ENCODE measurements around the gene STX1A. TPM values are rescaled to one million over a fixed set of nuclear protein-coding genes. Genes with fewer than 3 reads are reported as not detected.
"Not testable (repeated sequence)": the region's sequence is repeated elsewhere in the genome, so short reads cannot be mapped to it uniquely, and the experiment has no call there.

The STX1A gene
- total RNA-seq, 4 donors from 2014 or later, result 3.6 to 10.4 (median 4.8) TPM

DNA sequence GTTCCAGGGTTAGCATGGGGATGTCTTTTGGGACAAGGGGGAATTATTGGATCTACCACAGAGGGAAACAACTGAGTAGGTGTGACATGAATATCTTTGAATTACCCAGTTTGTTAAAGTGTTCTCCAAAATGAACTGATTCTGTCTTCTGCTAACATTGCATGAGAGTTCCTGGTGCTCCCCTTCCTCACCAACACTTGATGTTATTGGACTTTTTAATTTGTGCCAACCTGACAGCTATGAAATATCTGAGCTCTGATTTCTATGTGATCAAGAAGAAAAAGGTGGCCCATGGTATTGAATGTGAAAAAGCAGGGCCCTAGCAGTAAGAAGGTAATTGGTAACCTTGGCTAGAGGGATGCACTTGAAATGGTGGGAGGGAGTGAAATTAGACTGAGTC lies 56.4 kb downstream of the STX1A start:
- TF ChIP-seq CTCF (IDR thresholded peaks at IDR 0.05), result no peak
- no peak for DNase-seq (ENCODE audit: low spot score)
- ATAC-seq (ENCODE audit: low FRiP score), result no peak

DNA sequence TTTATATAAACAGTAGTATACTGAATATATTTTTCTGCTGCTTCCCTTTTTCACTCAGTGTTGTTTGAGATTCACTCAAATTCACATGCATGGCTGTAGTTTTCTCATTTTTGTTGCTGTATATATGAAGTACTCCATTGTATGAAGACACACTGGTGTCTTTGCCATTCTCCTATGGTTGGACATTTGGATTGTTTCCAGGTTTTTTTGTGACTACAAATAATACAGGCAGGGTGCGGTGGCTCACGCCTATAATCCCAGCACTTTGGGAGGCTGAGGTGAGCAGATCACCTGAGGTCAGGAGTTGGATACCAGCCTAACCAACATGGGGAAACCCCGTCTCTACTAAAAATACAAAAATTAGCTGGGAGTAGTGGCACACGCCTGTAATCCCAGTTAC lies 58.9 kb downstream of the STX1A start:
- DNase-seq (ENCODE audit: low spot score), result not testable (repeated sequence)

DNA sequence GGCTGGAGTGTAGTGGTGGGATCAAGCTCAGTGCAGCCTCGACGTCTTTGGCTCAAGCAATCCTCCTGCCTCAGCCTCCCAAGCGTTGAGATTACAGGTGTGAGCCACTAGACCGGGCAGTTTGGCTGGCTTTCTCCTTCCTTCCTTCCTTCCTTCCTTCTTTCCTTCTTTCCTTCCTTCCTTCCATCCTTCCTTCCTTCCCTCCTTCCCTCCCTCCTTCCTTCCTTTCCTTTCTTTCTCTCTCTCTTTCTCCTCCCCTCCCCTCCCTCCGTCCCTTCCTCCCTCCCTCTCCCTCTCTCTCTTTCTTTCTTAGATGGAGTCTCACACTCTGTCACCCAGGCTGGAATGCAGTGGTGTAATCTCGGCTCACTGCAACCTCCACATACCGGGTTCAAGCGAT lies 59.5 kb downstream of the STX1A start:
- ATAC-seq (ENCODE audit: low FRiP score) (no peak), DNase-seq (ENCODE audit: low spot score) (no peak)
- TF ChIP-seq CTCF (IDR thresholded peaks at IDR 0.05), result no peak

More for the DNA sequence above, 58.9 kb downstream of the STX1A start:
- not testable (repeated sequence) for ATAC-seq (ENCODE audit: low FRiP score)

DNA sequence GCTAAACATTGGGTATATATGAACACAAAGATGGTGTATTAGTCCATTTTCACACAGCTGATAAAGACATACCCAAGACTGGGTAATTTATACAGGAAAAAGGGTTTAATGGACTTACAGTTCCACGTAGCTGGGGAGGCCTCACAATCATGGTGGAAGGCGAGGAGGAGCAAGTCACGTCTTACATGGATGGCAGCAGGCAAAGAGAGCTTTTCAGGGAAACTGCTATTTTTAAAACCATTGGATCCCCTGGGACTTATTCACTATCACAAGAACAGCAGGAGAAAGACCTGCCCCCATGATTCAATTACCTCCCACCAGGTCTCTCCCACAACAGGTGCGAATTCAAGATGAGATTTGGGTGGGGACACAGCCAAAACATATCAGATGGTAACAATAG lies 64.2 kb downstream of the STX1A start:
- not testable (repeated sequence) for ATAC-seq (ENCODE audit: low FRiP score); DNase-seq (ENCODE audit: low spot score)

DNA sequence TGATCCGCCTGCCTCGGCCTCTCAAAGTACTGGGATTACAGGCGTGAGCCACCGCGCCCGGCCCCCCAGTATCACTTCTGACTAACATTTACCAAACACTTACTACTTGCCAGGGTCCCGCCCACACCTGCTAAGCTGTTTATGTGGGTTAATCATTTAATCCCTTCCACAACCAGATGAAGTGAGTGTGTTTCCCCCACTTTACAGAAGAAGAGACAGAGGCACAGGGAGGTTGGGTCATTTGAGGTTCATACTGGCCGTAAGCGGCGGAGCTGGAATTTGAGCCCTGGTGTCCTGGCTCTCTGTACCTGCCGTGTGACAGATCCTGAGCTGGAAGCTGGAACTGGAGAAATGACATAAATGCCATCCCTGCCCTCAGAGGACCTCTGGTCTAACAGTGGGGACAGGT lies 66.9 kb downstream of the STX1A start:
- TF ChIP-seq CTCF (IDR thresholded peaks at IDR 0.05), result no peak
- no peak for ATAC-seq (ENCODE audit: low FRiP score)
- no peak for DNase-seq (ENCODE audit: low spot score)

DNA sequence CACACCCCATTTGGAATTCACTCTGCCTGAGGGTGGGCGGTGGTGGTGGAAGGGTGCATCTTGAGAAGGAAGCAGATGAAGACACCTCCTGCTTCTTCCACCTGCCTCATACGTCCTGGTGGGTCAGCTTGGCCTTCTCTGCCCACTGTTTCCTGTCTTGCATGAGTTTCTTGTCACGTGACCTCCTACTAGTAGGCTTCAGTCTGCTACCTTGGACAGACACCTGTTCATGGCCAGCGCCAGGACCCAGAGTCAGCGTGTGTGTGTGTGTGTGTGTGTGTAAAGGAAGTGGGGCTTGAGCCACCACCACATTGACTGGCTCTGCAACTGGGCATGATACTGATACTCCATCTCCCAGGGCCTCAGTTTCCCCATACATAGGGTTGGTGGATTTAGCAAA lies 68.9 kb downstream of the STX1A start:
- TF ChIP-seq CTCF (IDR thresholded peaks at IDR 0.05), result no peak
- DNase-seq (ENCODE audit: low spot score) (no peak), ATAC-seq (ENCODE audit: low FRiP score) (no peak)

GRCh38 chr7:73649576-73649975 lies 69.9 kb downstream of the STX1A start:
- DNase-seq (ENCODE audit: low spot score) (no peak), ATAC-seq (ENCODE audit: low FRiP score) (no peak)
- no peak for TF ChIP-seq CTCF (IDR thresholded peaks at IDR 0.05)

Small RNA genes lying within 50 kb of the gene (small RNA-seq; reads per million reads assigned to genes)
- not detected for gene MIR4284
- gene RN7SL265P, result not detected

Other genes starting within 250 kb of the STX1A start
- gene BAZ1B, start 197.4 kb downstream of the STX1A start, total RNA-seq, result 10 to 100 TPM; 42.9 to 61.4 (median 54.9) TPM
- gene BCL7B, start 162.0 kb downstream of the STX1A start, total RNA-seq, result 10 to 100 TPM; 51.9 to 91.9 (median 78.3) TPM
- gene TBL2, start 141.1 kb downstream of the STX1A start, total RNA-seq, result 10 to 100 TPM; 29.5 to 51.6 (median 40.1) TPM
- gene MLXIPL, start 95.1 kb downstream of the STX1A start, total RNA-seq, result 100 to 1,000 TPM in 1 of 4 donors, 10 to 100 TPM in 3; 37.3 to 217 (median 54.5) TPM
- gene VPS37D, start 51.8 kb downstream of the STX1A start, total RNA-seq, result 1 to 10 TPM in 2 of 4 donors, under 1 TPM in 1, not detected in 1; 0.28 to 1.5 (median 1.1) TPM
- gene DNAJC30, start 36.2 kb downstream of the STX1A start, total RNA-seq, result 1 to 10 TPM; 4.0 to 5.3 (median 4.7) TPM
- gene BUD23, start 36.1 kb downstream of the STX1A start, total RNA-seq, result 10 to 100 TPM; 28.8 to 52.2 (median 45.0) TPM
- gene ABHD11, start 19.1 kb upstream of the STX1A start, total RNA-seq, result 10 to 100 TPM in 2 of 4 donors, 1 to 10 TPM in 2; 6.6 to 13.9 (median 9.4) TPM
- gene CLDN3, start 50.6 kb upstream of the STX1A start, total RNA-seq, result under 1 TPM in 1 of 4 donors, not detected in 3; 0.28 TPM
- under 1 TPM in 3 of 4 donors, not detected in 1; 0.19 to 0.65 (median 0.60) TPM for gene CLDN4, start 111.3 kb upstream of the STX1A start, total RNA-seq
- gene METTL27, start 122.8 kb upstream of the STX1A start, total RNA-seq, result 1 to 10 TPM in 3 of 4 donors, not detected in 1; 2.5 to 5.7 (median 3.4) TPM
- not detected for gene TMEM270, start 141.5 kb upstream of the STX1A start, total RNA-seq

Measured in omental fat pad (tissue), 4 donors.